Measurements from ENCODE around the gene ZNF236. TPM values are rescaled to one million over a fixed set of nuclear protein-coding genes. Genes with fewer than 3 reads are reported as not detected.

Gene ZNF236
- total RNA-seq, 2 experiments from 2014 or later, result 25.7 to 27.9 TPM

GRCh38 chr18:76823161-76823538, 793 bp downstream of the ZNF236 start:
- peak overlapping the region in 1 of 2 donors; percentile 0 for H3K27ac ChIP-seq (ENCODE audit: low read depth in 1 of 2, low read length in 2 of 2)
- H3K27me3 Mint-ChIP-seq, result no peaks in the 10 kb centered on the region
- ATAC-seq (ENCODE audit: poor library complexity) (no peak), DNase-seq (peak in 1 of 14 experiments; percentile 5)
- no peaks in the 10 kb centered on the region for H3K9me3 ChIP-seq (ENCODE audit: control insufficient read depth in 1 of 2, insufficient read depth in 1 of 2, low read length in 2 of 2)
- H3K9me3 Mint-ChIP-seq, result no peaks in the 10 kb centered on the region
- H3K4me1 ChIP-seq (ENCODE audit: insufficient read depth, low read length), result peaks cover 48% of the 10 kb centered on the region
- TF ChIP-seq CTCF (IDR thresholded peaks at IDR 0.05), result no peak
- CTCF ChIA-PET, result no interaction called here
- peaks cover 16% of the 10 kb centered on the region for H3K36me3 Mint-ChIP-seq (ENCODE audit: low read depth)
- intact Hi-C loops (cut with DNase I, micrococcal nuclease), result loop anchor here in 1 of 2 experiments (2.0 to 10.0 kb wide), 4 partner anchors 232 to 1608 kb away; partner anchors contain the start of genes MBP and TSHZ1
- H3K4me3 ChIP-seq (ENCODE audit: low read length), result peak overlapping the region; percentile 70
- H3K36me3 ChIP-seq (ENCODE audit: insufficient read depth, low read length), result no peaks in the 10 kb centered on the region
- POLR2A ChIA-PET, result no interaction called here
- H3K27me3 ChIP-seq (ENCODE audit: control insufficient read depth in 1 of 2, insufficient read depth in 2 of 2, low read length in 2 of 2), result no peaks in the 10 kb centered on the region
- H3K4me3 Mint-ChIP-seq, result peak overlapping the region; percentile 95
- peaks cover 60% of the 10 kb centered on the region for H3K4me1 Mint-ChIP-seq (ENCODE audit: low read depth)
- peak overlapping the region; percentile 89 for H3K27ac Mint-ChIP-seq

- ChIA-PET POLR2A (interaction anchor here (1.0 kb wide), 1 partner anchor 307 kb away, joined by 4 read pairs; no protein-coding TSS in a partner anchor), CTCF (interaction anchor here (0.6 kb wide), 1 partner anchor 8 kb away, joined by 4 read pairs; no protein-coding TSS in a partner anchor)
- intact Hi-C loops (cut with DNase I, micrococcal nuclease), result loop anchor here in 1 of 2 experiments (2.0 to 10.0 kb wide), 4 partner anchors 231 to 1609 kb away; partner anchors contain the start of genes MBP and TSHZ1
- Mint-ChIP-seq H3K4me1 (ENCODE audit: low read depth) (peaks cover 57% of the 10 kb centered on the region), H3K27ac (peak overlapping the region; percentile 89), H3K27me3 (no peaks in the 10 kb centered on the region), H3K9me3 (no peaks in the 10 kb centered on the region), H3K36me3 (ENCODE audit: low read depth) (peaks cover 16% of the 10 kb centered on the region), H3K4me3 (peak overlapping the region; percentile 95)
- ATAC-seq (ENCODE audit: poor library complexity) (no peak), DNase-seq (peak in 3 of 14 experiments; percentile 10 to 47 (median 31))
- H3K9me3 ChIP-seq (ENCODE audit: control insufficient read depth in 1 of 2, insufficient read depth in 1 of 2, low read length in 2 of 2), result no peaks in the 10 kb centered on the region
- H3K36me3 ChIP-seq (ENCODE audit: insufficient read depth, low read length), result no peaks in the 10 kb centered on the region
- no peak for TF ChIP-seq CTCF (IDR thresholded peaks at IDR 0.05)
- no peaks in the 10 kb centered on the region for H3K27me3 ChIP-seq (ENCODE audit: control insufficient read depth in 1 of 2, insufficient read depth in 2 of 2, low read length in 2 of 2)
- peak overlapping the region in 1 of 2 donors; percentile 0 for H3K27ac ChIP-seq (ENCODE audit: low read depth in 1 of 2, low read length in 2 of 2)
- H3K4me3 ChIP-seq (ENCODE audit: low read length), result peak overlapping the region; percentile 70
- H3K4me1 ChIP-seq (ENCODE audit: insufficient read depth, low read length), result peaks cover 46% of the 10 kb centered on the region
These were observed 1.2 kb downstream of the ZNF236 start for GRCh38 chr18:76823587-76824011.

GRCh38 chr18:76824145-76824676, 1.9 kb downstream of the ZNF236 start:
- Mint-ChIP-seq H3K27me3 (no peaks in the 10 kb centered on the region), H3K4me1 (ENCODE audit: low read depth) (peaks cover 57% of the 10 kb centered on the region), H3K9me3 (no peaks in the 10 kb centered on the region), H3K36me3 (ENCODE audit: low read depth) (peaks cover 16% of the 10 kb centered on the region), H3K4me3 (peak overlapping the region; percentile 81), H3K27ac (peak overlapping the region; percentile 89)
- ChIA-PET CTCF (interaction anchor here (0.6 kb wide), 1 partner anchor 8 kb away, joined by 4 read pairs; no protein-coding TSS in a partner anchor), POLR2A (interaction anchor here (1.0 kb wide), 1 partner anchor 307 kb away, joined by 4 read pairs; no protein-coding TSS in a partner anchor)
- no peaks in the 10 kb centered on the region for H3K27me3 ChIP-seq (ENCODE audit: control insufficient read depth in 1 of 2, insufficient read depth in 2 of 2, low read length in 2 of 2)
- peaks cover 46% of the 10 kb centered on the region for H3K4me1 ChIP-seq (ENCODE audit: insufficient read depth, low read length)
- H3K9me3 ChIP-seq (ENCODE audit: control insufficient read depth in 1 of 2, insufficient read depth in 1 of 2, low read length in 2 of 2), result no peaks in the 10 kb centered on the region
- ATAC-seq (ENCODE audit: poor library complexity) (no peak), DNase-seq (no peak)
- intact Hi-C loops (cut with DNase I, micrococcal nuclease), result loop anchor here in 1 of 2 experiments (5.0 to 10.0 kb wide), 3 partner anchors 231 to 1609 kb away; partner anchors contain the start of genes MBP and TSHZ1
- no peak overlapping the region for H3K4me3 ChIP-seq (ENCODE audit: low read length)
- no peaks in the 10 kb centered on the region for H3K36me3 ChIP-seq (ENCODE audit: insufficient read depth, low read length)
- no peak for TF ChIP-seq CTCF (IDR thresholded peaks at IDR 0.05)
- H3K27ac ChIP-seq (ENCODE audit: low read depth in 1 of 2, low read length in 2 of 2), result no peak overlapping the region
